Lung microvascular endothelial cell (primary cell): ENCODE data around the gene RHEX. TPM values are rescaled to one million over a fixed set of nuclear protein-coding genes. Genes with fewer than 3 reads are reported as not detected.

Source experiments
- DNase-seq, 2 donors: peaks; one replicate each; pipeline versions ENCODE4 v3.0.0 to v3.0.0-alpha.2; 2010; ENCODE audit warnings: low read depth in 2 of 2
- total RNA-seq: library from RNA; depleted of rRNA; stranded (reverse); fragments of >200 nt; gene quantifications from 2 replicates; pipeline ENCODE4 v1.2.1, GENCODE V29; 2014

RHEX gene
- total RNA-seq, 1 donor from 2014 or later: not detected

DNA sequence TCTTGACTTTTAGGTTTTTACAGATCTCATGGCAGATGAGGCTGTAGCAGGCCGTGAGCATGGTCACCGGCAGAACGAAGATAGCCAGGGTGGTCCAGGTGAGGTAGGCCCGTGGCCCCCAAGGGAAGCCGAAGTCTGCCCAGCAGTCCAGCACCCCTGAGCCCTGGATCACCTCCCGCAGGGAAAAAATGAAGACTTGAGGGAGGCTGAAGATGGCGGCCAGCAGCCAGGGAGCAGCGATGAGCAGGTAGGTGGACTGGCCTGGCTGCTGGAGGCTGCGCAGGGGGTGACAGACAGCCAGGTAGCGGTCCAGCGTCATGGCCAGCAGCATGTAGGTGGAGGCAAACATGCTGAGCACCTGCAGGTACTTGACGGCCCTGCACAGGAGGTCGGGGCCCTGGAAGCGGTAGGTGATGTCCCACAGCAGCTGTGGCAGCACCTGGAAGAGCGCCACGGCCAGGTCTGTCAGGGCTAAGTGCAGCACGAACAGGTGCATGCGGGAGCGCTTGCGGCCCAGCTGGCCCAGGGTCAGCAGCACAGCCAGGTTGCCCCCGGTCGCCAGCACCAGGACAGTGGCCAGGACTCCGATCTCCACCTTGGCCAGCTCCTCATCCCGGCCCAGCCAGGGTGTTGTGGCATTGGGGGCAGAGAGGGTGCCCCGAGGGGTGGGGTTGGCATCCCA is 63.4 kb downstream of the RHEX start:
- DNase-seq: no peak

DNA sequence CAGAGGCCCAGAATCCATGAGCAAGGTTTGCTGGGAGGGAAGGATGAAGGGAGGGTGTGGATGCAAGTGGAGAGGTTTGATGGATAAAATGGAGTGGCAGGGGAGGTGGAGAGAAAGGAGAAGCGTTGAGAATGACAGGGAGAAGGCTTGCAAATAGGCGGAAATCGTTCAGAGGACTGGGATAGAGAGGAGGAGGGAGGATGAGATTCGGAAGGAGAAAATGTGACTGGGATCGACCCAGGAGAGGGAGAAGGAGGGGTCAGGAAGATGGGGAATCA is 63.8 kb downstream of the RHEX start:
- no peak for DNase-seq

DNA sequence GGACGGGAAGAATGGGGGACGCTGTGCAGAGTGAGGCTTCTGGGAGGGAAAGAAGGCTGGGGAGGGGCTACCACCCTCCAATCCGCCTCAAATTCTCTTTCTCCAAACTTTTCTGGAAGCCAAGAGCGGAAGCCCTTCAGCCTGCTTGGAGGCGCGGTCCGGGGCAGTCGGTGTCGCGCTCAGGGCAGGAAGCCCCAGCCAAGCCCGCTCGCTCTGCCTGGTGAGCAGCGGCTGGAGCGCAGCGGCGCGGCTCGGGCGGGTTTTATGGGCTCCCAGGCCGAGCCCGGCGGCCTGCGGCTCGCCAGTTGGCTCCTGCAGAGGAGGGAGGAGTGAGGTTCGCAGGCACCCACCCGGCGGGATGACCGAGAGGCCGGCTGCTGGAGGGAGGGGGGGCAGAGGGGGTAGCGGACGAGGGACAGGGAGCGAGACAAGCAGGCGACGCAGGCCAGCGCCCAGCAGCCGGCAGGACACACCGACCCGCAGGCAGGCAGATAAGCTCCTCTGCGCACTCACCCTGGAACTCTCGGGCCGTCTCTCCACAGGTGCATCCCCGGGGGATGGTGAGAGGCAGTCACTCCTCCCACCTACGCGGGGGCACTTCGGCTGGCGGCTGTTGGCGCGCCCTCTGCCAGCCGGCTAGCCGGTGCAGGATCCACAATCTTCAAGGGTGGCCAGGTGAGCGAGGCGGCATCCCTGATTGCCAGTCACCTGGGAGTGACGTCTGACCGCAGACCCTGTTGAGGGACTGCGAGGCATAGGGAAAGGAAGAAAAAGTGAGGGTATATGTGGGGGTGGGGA is 64.4 kb downstream of the RHEX start, which contains the start of gene AVPR1B:
TSS of gene AVPR1B (minus strand) at position 238 of the 798 bp plus-strand sequence. CDS start 498 bp downstream, outside the sequence.
- peak; percentile 23 to 42 for DNase-seq

DNA sequence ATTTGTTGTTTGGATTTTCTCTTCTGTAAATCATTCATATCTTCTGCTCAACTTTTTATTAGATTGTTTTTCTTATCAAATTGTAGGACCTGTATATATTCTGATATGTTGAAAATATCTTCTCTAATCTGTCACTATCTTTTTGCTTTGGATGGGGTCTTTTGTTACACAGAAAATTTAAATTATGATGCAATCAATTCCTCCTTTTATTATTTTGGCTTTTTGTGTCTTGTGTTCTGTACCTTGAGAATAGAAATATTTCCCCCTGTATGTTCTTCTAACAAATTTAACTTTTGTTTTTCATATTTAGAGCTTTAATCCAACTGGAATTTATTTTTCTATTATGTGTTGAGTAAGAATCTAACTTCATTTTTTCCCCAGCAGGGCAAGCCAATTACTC is 67.4 kb downstream of the RHEX start:
- no peak for DNase-seq

DNA sequence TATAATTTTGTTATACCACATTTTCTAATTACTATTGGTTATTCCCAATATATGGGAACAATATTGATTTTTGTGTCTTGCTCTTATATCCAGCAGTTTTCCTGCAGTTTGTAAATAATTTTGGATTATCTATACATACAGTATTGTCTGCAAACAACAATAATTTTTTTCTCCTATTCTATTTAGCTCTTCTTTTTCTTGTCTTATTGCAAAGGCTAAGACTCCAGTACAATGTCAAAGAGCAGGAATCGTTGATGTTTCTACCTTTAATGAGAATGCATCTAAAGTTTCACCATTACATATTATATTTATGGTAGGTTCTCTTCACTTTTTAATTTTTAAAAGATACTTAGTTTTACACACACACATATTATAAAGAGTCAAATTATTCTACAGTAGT is 68.3 kb downstream of the RHEX start:
- DNase-seq: no peak

DNA sequence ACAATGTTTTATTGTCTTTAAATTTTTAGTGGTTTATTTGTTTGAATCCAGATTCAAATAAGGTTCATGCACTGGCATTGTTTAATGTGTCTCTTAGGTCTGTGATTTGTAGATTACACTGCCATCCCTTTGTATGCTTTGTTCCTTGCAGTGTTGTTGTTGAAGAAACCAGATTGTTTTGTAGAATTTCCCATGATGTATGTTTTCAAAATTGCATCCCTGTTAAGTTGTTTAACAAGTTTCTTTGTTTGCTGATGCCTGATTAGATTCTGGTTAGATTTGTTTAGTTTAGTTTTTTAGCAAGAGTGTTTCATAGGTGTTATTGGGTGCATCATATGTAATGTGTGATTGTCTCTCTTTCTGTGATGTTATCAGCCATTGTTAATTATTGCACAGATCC is 69.7 kb downstream of the RHEX start:
- no peak for DNase-seq

DNA sequence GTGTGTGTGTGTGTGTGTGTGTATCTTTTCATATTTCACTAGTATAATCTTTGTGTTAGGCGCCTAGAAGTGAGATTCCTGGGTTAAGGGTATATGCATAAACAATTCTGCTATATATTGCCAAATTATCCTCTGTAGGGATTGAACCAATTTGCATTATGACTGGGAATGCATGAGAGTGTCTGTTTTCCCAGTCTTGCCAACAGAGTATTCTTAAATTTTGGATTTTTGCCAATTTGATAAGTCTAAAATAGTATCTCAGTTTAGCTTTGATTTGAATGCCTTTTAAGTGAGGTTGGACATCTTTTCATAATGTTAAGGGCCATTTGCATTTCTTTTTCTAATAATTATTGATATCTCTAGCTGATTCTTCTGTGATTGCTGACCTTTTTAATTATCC is 72.4 kb downstream of the RHEX start:
- DNase-seq: peak in 1 of 2 donors; percentile 26

DNA sequence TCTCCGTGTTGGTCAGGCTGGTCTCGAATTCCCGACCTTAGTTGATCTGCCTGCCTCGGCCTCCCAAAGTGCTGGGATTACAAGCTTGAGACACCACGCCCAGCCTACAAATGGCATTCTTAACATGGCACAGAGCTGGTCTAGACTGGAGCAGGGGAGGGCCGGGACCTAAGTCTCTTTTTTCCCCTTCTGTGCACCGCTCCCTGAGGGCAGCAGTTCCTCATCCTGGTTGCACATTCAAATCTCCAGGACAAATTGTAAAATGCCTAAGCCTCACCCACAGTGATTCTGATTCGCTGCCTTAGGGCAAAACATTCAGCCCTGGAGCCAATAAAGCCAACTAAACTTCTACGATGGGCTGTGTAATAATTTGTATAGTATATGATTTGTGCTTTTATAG is 74.4 kb downstream of the RHEX start:
- DNase-seq: no peak

DNA sequence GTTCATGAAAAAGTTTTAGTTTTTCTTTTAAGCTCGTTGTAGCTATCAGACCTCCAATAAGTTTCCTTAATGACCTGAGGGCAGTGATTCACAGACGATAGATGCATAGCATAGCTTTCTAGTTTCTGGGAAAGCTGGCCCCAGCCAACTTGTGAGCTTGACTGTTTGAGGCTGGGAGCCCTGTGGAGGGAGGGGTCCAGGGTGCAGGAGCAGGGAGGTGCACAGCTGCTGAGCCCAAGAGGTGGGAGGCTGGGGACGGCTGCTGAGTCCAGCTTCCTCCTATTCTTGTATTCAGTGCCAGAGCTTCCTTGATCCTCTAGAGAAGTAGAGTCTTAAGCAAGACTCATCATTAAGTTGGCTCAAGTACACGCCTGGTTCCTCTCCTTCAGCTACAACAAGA is 75.2 kb downstream of the RHEX start:
- no peak for DNase-seq

DNA sequence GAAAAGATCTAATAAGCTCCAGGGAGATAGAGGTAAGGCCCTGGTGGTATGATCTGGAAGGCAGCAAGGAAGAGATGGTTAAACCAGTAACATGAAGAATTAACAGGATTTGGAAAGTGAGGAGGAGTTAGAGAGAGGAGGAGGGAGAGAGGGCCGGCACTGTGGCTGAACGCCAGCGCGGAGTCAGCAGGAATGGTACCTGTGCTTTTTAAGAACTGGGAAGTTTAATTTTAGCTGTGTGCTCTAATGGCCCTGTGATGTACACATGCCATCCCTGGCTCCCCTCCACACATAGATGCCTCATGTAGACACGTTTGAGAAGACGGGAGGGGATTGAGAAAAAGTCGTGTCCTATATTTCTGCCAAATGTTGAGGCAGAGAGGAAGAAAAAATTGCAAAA is 78.1 kb downstream of the RHEX start:
- no peak for DNase-seq

DNA sequence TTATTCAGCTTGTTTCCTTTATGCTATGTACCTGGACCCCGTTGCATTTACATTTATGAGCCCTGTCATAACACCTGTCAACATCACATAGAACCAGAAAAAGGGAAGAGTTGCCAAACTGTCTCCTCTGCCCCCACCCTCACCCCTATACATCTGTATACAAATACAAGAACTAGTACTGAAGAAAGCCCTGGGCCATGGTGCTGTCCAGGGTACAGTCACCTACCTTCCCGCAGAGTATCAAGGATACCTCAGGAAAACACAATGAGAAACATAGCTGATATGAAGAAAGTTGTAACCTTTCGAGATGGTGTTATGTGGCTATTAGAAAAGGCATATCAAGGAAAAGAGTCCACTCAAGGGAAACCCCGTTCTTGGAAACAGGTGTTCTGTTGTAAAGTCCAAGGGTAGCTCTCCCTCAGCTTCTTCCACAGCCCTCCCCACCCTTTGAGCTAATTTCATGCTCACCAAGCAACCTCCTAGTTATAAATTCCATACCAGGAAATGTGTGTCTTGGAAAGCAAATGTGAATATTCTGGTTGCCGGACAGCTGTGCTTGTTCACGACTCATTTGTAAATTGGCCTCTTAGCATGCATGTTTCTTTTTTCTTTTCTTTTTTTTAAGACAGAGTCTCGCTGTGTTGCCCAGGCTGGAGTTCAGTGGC is 80.9 kb downstream of the RHEX start:
- no peak for DNase-seq

DNA sequence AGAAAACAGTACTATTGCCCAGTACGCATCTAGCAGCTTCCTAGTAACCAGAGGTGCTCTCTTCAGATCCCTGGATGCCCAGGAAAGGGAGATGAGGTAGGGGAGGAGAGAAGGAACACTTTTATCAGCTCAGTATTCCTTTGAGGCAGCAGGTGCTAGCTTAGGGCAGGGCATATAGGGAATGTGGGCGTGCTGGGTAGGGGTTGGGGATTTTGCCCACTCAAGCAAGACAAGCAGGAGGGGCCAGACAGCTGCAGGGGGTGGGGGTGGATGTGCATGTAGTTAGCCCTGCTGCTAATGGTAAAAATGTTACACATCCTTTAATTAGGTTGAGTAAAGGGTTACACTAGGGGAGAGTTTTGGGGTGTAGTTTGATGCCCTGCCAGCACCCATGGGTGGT is 82.3 kb downstream of the RHEX start:
- DNase-seq: no peak

DNA sequence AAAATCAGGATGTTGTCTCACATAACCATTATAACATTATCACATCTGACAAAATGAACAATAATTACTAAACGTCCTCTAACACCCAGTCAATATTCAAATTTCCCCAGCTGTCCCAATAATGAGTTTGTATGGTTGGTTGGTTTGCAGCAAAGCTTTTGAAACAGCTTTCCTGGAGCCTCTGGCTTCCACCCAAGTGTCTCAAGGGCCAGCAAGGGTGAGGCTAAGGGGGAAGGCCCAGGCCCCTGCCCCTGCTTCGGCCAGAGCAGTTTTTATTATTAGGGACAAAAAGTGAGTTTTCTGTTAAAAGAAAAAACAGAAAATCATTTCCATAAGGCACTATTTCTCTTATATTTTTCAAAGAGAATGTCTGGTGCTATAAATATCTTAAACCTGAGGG is 83.3 kb downstream of the RHEX start:
- no peak for DNase-seq

DNA sequence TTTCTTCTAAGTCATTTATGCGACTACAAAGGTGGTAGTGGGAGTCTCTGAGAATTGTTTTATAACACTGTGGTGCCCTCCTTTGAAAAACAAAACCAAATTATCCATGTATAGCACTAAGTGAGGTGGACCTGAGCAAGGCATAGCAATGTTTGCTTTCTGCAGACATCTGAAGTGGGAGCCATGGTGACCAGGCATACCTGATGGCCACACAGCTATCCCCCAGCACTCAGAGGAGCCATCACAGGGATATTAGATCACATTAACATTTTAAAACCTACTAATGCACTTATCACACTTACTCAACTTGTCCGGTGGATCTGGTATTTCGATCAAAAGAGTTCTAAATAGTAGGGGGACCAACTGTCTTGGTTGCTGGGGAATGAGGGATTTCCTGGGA is 89.0 kb downstream of the RHEX start:
- no peak for DNase-seq

DNA sequence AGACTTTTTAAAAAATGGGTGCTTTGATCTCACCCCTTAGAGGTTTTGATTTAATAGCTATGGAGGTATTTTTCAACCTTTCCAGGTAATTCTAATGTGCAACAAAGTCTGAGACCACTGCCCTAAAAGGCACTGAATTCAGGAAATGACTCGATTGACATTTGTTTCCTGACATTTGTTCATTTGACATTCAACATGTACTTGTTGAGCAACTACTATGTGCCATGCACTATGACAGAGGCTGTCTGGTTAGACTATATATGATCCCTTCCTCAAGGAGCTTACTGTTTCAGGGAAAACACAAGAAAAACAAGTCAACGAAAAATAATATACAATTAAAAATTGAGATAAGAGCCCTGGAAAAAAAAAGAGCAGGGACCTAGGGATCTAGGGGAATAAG is 89.8 kb downstream of the RHEX start:
- no peak for DNase-seq

DNA sequence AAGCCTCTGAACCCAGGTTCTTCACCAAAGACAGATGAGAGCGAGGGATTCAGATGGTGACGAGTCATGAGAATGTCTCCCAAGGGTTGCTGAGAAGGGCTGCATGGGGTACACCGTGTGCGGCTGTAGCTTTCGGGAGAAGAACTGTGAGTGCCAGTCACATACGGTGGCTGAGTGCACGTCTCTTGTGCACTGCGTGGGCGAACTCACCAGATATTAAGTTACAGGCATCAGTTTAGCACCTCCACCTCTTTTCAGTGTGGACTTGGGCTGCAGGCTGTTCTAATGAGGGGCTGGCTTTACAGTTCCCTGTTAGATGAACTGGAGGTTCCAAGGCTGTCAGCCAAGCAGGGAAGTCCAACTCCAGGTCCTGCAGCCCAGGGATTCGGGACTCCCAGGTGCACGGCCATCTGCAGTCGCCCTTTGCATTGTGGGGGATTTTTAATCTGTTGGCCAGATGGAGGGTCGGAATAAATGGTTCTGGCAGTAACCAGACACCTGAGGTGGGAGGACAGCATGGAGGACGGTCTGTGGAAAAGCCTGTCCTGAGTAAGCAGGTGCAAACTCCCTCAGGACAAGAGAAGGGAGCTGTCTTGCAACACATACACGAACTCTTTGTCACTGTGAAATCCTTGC is 90.7 kb downstream of the RHEX start:
- no peak for DNase-seq

DNA sequence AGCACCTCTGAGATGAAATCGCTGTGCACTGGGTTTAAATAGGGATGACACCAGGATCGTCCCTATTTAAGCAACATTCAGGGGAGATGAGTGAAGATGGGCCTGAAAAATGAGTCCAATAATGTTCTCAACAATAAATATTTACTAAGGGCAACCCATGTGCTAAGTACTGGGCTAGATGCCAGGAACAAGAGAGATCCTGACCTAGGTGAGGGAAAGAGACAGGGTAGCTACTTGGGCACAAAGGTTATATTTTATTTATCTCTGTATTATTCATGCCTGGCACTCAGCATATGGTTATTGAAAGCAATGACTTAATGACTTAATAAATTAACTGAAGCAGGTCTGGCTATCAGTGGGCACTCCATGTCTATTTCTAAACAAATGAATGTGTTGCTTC is 91.6 kb downstream of the RHEX start:
- DNase-seq: no peak

DNA sequence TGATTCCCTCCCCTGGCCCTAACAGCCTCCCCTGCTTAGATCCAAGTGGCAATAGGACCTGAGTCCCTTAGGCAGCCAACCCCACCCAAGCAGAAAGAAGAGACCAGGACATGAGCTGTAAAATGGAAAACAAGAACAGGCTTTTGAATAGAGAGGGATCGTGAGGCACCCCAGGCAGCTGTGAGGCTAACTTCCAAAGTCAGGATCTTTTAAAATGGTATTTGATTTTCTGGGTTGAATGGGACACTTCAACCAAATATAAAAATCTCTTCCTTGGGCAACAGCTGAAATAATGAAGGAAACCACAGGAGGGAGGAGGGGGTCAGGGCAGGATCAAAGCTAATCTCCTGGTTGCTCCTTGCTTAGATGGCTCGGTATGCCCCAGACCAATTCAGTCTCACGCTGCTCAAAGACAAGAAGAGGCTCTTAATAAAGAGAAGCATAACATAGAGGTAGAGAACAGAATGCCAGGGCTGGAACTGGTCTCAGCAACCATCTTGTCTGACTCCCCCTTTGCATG is 92.9 kb downstream of the RHEX start:
- DNase-seq: no peak
